NCI-H1105 treated with DMSO at 0.1 percent for 48 hours (cell line): ENCODE measurements around the gene STS.

Source experiments
- DNase-seq: peaks from one replicate; lab custom pipeline; 2025; lab: John Stamatoyannopoulos, UW

STS gene

DNA sequence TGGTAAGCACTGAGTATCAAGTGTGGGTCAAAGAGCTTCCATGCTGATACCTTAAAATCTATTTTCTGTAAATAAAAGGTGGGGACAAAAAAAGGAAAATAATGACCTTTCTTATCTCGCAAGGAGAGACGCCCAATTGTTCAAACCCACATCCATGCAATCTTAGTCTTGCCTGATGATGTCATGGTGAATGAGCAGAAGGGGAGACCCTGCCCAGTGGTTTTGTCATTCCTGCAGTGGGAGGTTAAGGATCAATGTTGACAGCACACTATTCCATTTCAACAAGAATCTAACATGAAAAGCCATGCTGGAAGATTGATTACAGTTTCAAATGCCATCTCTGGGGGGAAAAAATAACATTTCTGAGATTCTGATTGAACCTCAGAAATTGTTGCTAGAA lies 41.2 kb downstream of the STS start:
- no peak for DNase-seq

DNA sequence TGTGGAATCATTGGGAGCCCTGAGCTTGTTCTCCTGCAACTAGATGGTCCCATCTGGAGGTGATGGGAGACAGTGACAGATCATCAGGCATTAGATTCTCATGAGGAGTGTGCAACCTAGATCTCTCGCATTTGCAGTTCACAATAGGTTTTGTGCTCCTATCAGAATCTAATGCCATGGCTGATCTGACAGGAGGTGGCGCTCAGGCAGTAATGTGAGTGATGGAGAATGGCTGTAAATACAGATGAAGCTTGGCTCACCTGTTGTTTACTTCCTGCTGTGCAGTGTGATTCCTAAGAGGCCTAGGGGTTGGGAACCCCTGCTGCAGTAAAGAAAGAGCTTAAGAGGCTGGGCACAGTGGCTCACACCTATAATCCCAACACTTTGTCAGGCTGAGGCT lies 42.6 kb downstream of the STS start:
- no peak for DNase-seq

DNA sequence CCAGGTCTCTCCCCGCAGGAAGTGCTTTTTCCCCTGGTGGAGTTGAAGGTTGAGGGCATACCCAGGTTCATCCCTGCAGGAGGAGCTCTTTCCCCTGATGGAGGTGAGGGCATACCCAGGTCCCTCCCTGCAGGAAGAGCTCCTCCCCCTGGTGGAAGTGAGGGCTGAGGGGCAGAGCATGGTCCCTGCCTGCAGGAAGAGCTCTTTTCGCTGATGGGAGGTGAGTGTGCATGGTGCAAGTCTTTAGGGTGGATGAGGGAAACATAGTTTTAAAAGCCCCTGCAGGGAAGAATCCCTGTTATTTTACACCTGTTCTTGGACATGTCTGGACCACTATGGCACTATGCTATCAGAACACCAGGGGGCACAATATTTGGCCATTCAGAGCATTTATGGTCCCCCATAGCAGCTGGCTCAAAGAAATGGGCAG lies 44.2 kb downstream of the STS start:
- DNase-seq, result no peak

DNA sequence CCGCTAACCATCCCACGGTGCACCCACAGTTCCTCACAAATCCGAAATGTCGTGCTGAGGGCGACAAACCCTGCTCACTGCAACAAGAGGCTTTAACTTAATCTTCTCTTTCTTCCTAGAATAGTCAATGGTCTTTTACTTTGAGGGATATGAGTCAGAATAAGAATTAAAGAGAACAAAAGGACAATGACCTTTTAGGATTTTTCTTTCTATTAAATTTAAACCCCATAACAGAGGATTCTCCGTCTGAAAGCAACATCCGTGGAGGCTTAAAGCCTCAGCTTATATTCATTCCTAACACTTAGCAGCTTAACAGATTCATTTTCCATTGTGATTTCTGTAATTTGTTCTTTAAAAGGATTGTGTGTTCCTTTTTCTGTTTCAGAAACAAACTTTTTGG lies 45.4 kb downstream of the STS start:
- DNase-seq, result no peak

DNA sequence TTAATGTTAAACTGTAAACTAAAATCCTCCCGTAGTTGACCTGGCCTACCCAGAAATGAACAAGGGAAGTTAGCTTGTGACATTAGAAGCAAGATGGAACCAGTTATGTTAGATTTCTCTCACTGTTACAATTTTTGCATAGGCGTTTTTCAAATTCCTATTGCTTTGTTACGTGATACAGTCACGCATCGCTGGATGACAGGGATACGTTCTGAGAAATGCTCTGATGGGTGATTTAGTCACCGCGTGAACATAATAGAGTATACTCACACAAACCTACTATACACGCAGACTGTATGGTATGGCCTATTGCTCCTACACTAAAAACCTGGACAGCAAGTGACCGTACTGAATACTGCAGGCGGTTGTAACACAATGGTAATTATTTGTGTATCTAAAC lies 47.1 kb downstream of the STS start:
- DNase-seq, result no peak
